Esophagus squamous epithelium (tissue), 5 donors: ENCODE data around the gene LTBP1. TPM values are rescaled to one million over a fixed set of nuclear protein-coding genes. Genes with fewer than 3 reads are reported as not detected.

Experiments used
- DNase-seq: peaks from one replicate; lab custom pipeline; 2025; lab: John Stamatoyannopoulos, UW
- H3K27ac ChIP-seq, 4 donors: fragments of 200-600 bp; sonication (generic); one replicate each; pipeline ENCODE4 v1.5.1; 2016 to 2019; ENCODE audit warnings: mild to moderate bottlenecking in 1 of 4
- H3K27me3 ChIP-seq, 4 donors: fragments of 200-600 bp; sonication (generic); 1 replicate in 3 of 4; 2 replicates in 1 of 4; pipeline versions ENCODE4 v1.5.1 to v1.6.0; 2017 to 2021; ENCODE audit warnings: antibody characterized with exemption in 1 of 4
- H3K36me3 ChIP-seq, 3 donors: fragments of 200-600 bp; sonication (generic); one replicate each; pipeline ENCODE4 v1.5.1; 2016 to 2019
- H3K4me1 ChIP-seq, 3 donors: fragments of 200-600 bp; sonication (generic); one replicate each; pipeline ENCODE4 v1.5.1; 2017 to 2019
- H3K4me3 ChIP-seq, 4 donors: fragments of 200-600 bp; sonication (generic); 1 replicate in 3 of 4; 2 replicates in 1 of 4; pipeline ENCODE4 v1.5.1; 2016 to 2019; ENCODE audit warnings: mild to moderate bottlenecking in 2 of 4, moderate library complexity in 1 of 4
- H3K9me3 ChIP-seq, 3 donors: fragments of 200-600 bp; sonication (generic); one replicate each; pipeline ENCODE4 v1.5.1; 2016 to 2019
- CTCF ChIP-seq, 6 experiments: fragments of 450-650 bp in 4 of 6; fragments of 200-600 bp in 2 of 6; sonication (generic) in 2 of 6; IDR thresholded peaks; one replicate each; pipeline ENCODE4 v1.5.1; 2016 to 2019; ENCODE audit warnings: antibody characterized with exemption in 6 of 6, mild to moderate bottlenecking in 4 of 6, moderate library complexity in 4 of 6
- POLR2A ChIP-seq, 4 donors: fragments of 450-650 bp; IDR thresholded peaks; one replicate each; pipeline ENCODE4 v1.6.1; 2017; ENCODE audit warnings: antibody characterized with exemption in 4 of 4, mild to moderate bottlenecking in 4 of 4, moderate library complexity in 3 of 4
- WGBS, 2 donors: methylation state at CpG; one replicate each; pipeline ENCODE4 v1.1.5; 2018; 5-methylcytosine and 5-hydroxymethylcytosine counted together
- intact Hi-C: fragments of 100-400 bp; cut with DNase I; formaldehyde crosslinking; loops from one replicate; pipeline ENCODE4 v1.15.0; 2022
- total RNA-seq, 4 donors: library from RNA; depleted of rRNA; stranded (reverse); fragments of >200 nt; gene quantifications; one replicate each; pipeline ENCODE4 v1.1.0, GENCODE V29; 2016
- donor health status: DM: yes; HTN: yes; CAD: no.

LTBP1 gene
- 10 to 100 TPM in 3 of 4 donors, 1 to 10 TPM in 1; 5.5 to 69.4 (median 32.6) TPM for total RNA-seq

GRCh38 chr2:32946314-32947075 is at the start of gene LTBP1:
Gene LTBP1, plus strand, starts transcription at chr2:32946953. Its CDS starts 372 bp downstream, at chr2:32947325.
- TF ChIP-seq POLR2A (IDR thresholded peaks at IDR 0.05) (peak in 1 of 4 donors; percentile 46), CTCF (IDR thresholded peaks at IDR 0.05) (peak; percentile 31 to 79 (median 56))
- no peaks in the 10 kb centered on the region for H3K36me3 ChIP-seq
- 0% methylated on average over 16 to 19 of the region's 68 CpGs for WGBS, 2 donors
- peak within 1 kb of the TSS; percentile 66 to 92 (median 88) for H3K4me3 ChIP-seq
- peaks cover 0 to 29% (median 0%) of the 10 kb centered on the region in 4 donors for H3K27me3 ChIP-seq
- H3K9me3 ChIP-seq, result no peaks in the 10 kb centered on the region
- DNase-seq, result peak; percentile 2
- H3K4me1 ChIP-seq, result peaks cover 0 to 35% (median 7%) of the 10 kb centered on the region in 3 donors
- intact Hi-C loops, result no loop called here
- H3K27ac ChIP-seq, result peak within 1 kb of the TSS; percentile 82 to 89 (median 84)

- 53 to 75% methylated on average over 12 of the region's 12 CpGs for WGBS, 2 donors
- H3K27me3 ChIP-seq, result peaks cover 0 to 17% (median 0%) of the 10 kb centered on the region in 4 donors
- no peak for DNase-seq
- intact Hi-C loops, result no loop called here
- H3K4me3 ChIP-seq, result no peak overlapping the region
- H3K36me3 ChIP-seq, result no peaks in the 10 kb centered on the region
- no peak overlapping the region for H3K27ac ChIP-seq
- H3K9me3 ChIP-seq, result no peaks in the 10 kb centered on the region
- TF ChIP-seq POLR2A (IDR thresholded peaks at IDR 0.05), result no peak
- no peak for TF ChIP-seq CTCF (IDR thresholded peaks at IDR 0.05)
- H3K4me1 ChIP-seq, result no peaks in the 10 kb centered on the region
Observed at GRCh38 chr2:32900246-32900973, 46.3 kb upstream of the LTBP1 start.

- H3K36me3 ChIP-seq, result no peaks in the 10 kb centered on the region
- no peak overlapping the region for H3K4me3 ChIP-seq
- no peaks in the 10 kb centered on the region for H3K9me3 ChIP-seq
- no peaks in the 10 kb centered on the region for H3K4me1 ChIP-seq
- H3K27me3 ChIP-seq, result peaks cover 0 to 17% (median 0%) of the 10 kb centered on the region in 4 donors
- H3K27ac ChIP-seq, result no peak overlapping the region
- intact Hi-C loops, result no loop called here
- WGBS, 2 donors, result 65 to 80% methylated on average over 6 to 7 of the region's 7 CpGs
- no peak for DNase-seq
- TF ChIP-seq POLR2A (IDR thresholded peaks at IDR 0.05) (no peak), CTCF (IDR thresholded peaks at IDR 0.05) (no peak)
Observed at GRCh38 chr2:32901313-32901712, 45.4 kb upstream of the LTBP1 start.

- intact Hi-C loops, result no loop called here
- H3K27ac ChIP-seq, result no peak overlapping the region
- 38 to 90% methylated on average over 1 of the region's 1 CpG for WGBS, 2 donors
- H3K27me3 ChIP-seq, result peaks cover 0 to 17% (median 0%) of the 10 kb centered on the region in 4 donors
- no peaks in the 10 kb centered on the region for H3K4me1 ChIP-seq
- H3K4me3 ChIP-seq, result no peak overlapping the region
- TF ChIP-seq POLR2A (IDR thresholded peaks at IDR 0.05) (no peak), CTCF (IDR thresholded peaks at IDR 0.05) (no peak)
- no peak for DNase-seq
- no peaks in the 10 kb centered on the region for H3K9me3 ChIP-seq
- no peaks in the 10 kb centered on the region for H3K36me3 ChIP-seq
Observed at GRCh38 chr2:32902174-32902573, 44.6 kb upstream of the LTBP1 start.

- Histone ChIP-seq H3K27me3 (peaks cover 0 to 17% (median 0%) of the 10 kb centered on the region in 4 donors), H3K36me3 (no peaks in the 10 kb centered on the region), H3K27ac (no peak overlapping the region), H3K9me3 (no peaks in the 10 kb centered on the region), H3K4me3 (no peak overlapping the region), H3K4me1 (no peaks in the 10 kb centered on the region)
- intact Hi-C loops, result no loop called here
- DNase-seq, result no peak
- 27 to 34% methylated on average over 2 to 4 of the region's 4 CpGs for WGBS, 2 donors
- no peak for TF ChIP-seq CTCF (IDR thresholded peaks at IDR 0.05)
- no peak for TF ChIP-seq POLR2A (IDR thresholded peaks at IDR 0.05)
Observed at GRCh38 chr2:32902986-32903385, 43.8 kb upstream of the LTBP1 start.
